ENCODE data around the gene CWC25. TPM values are rescaled to one million over a fixed set of nuclear protein-coding genes. Genes with fewer than 3 reads are reported as not detected.
"Not testable (repeated sequence)": the region's sequence is repeated elsewhere in the genome, so short reads cannot be mapped to it uniquely, and the experiment has no call there.

Gene CWC25
- total RNA-seq, 4 donors from 2014 or later: 19.0 to 26.8 (median 22.1) TPM

GRCh38 chr17:38857271-38857670 lies 32.1 kb upstream of the CWC25 start:
- peaks cover 8 to 10% of the 10 kb centered on the region in 2 donors for H3K4me1 ChIP-seq
- H3K36me3 ChIP-seq: no peaks in the 10 kb centered on the region
- no peak overlapping the region for H3K4me3 ChIP-seq (replicated peaks in 1 of 3)
- no peak overlapping the region for H3K27ac ChIP-seq
- H3K9me3 ChIP-seq: no peaks in the 10 kb centered on the region
- intact Hi-C loops (cut with DNase I): no loop called here
- TF ChIP-seq POLR2A (IDR thresholded peaks at IDR 0.05): no peak
- no peaks in the 10 kb centered on the region for H3K27me3 ChIP-seq
- no peak for DNase-seq
- WGBS, 2 donors: 76 to 81% methylated on average over 5 of the region's 5 CpGs

GRCh38 chr17:38855101-38855714 lies 30.1 kb upstream of the CWC25 start:
- Histone ChIP-seq H3K36me3 (peaks cover 0 to 17% of the 10 kb centered on the region in 2 donors), H3K4me1 (peaks cover 22 to 24% of the 10 kb centered on the region in 2 donors)
- intact Hi-C loops (cut with DNase I); DNase-seq; H3K4me3 ChIP-seq (replicated peaks in 1 of 3); H3K27me3 ChIP-seq; H3K27ac ChIP-seq; H3K9me3 ChIP-seq: not testable (repeated sequence)
- 91% methylated on average over 28 of the region's 28 CpGs for WGBS, 2 donors

GRCh38 chr17:38853292-38854219 lies 28.4 kb upstream of the CWC25 start, which contains the start of gene RPL23:
Gene RPL23, minus strand, starts transcription at chr17:38853721. Its CDS starts 11 bp downstream, at chr17:38853710.
- 1% methylated on average over 42 to 48 of the region's 48 CpGs for WGBS, 2 donors
- DNase-seq: peak; percentile 97
- no peaks in the 10 kb centered on the region for H3K9me3 ChIP-seq
- TF ChIP-seq CTCF (IDR thresholded peaks at IDR 0.05) (no peak), POLR2A (IDR thresholded peaks at IDR 0.05) (peak in 1 of 2 donors; percentile 86)
- H3K27me3 ChIP-seq: no peaks in the 10 kb centered on the region
- peaks cover 22 to 24% of the 10 kb centered on the region in 2 donors for H3K4me1 ChIP-seq
- peaks cover 10 to 33% of the 10 kb centered on the region in 2 donors for H3K36me3 ChIP-seq
- peak within 1 kb of the TSS; percentile 12 to 51 (median 35) for H3K4me3 ChIP-seq (replicated peaks in 1 of 3)
- peak within 1 kb of the TSS; percentile 84 to 91 (median 85) for H3K27ac ChIP-seq
- intact Hi-C loops (cut with DNase I): loop anchor here (2.0 kb wide), 1 partner anchor 27 kb away; no protein-coding TSS in a partner anchor

GRCh38 chr17:38852771-38853291 lies 27.7 kb upstream of the CWC25 start:
- no peak for TF ChIP-seq CTCF (IDR thresholded peaks at IDR 0.05)
- no peak for TF ChIP-seq POLR2A (IDR thresholded peaks at IDR 0.05)
- no peak for DNase-seq
- no peaks in the 10 kb centered on the region for H3K27me3 ChIP-seq
- peaks cover 10 to 34% of the 10 kb centered on the region in 2 donors for H3K36me3 ChIP-seq
- H3K4me3 ChIP-seq (replicated peaks in 1 of 3): peak overlapping the region; percentile 12 to 51 (median 35)
- peaks cover 22 to 24% of the 10 kb centered on the region in 2 donors for H3K4me1 ChIP-seq
- H3K9me3 ChIP-seq: no peaks in the 10 kb centered on the region
- peak overlapping the region; percentile 84 to 91 (median 85) for H3K27ac ChIP-seq
- WGBS, 2 donors: 2 to 3% methylated on average over 19 of the region's 19 CpGs
- intact Hi-C loops (cut with DNase I): loop anchor here (2.0 kb wide), 1 partner anchor 26 kb away; no protein-coding TSS in a partner anchor

GRCh38 chr17:38851434-38851833 lies 26.3 kb upstream of the CWC25 start:
- H3K9me3 ChIP-seq: no peaks in the 10 kb centered on the region
- TF ChIP-seq POLR2A (IDR thresholded peaks at IDR 0.05): no peak
- TF ChIP-seq CTCF (IDR thresholded peaks at IDR 0.05): no peak
- DNase-seq: no peak
- no peak overlapping the region for H3K4me3 ChIP-seq (replicated peaks in 1 of 3)
- H3K27ac ChIP-seq: peak overlapping the region in 2 of 3 donors; percentile 6 to 22
- 49 to 52% methylated on average over 2 of the region's 2 CpGs for WGBS, 2 donors
- peaks cover 10 to 46% of the 10 kb centered on the region in 2 donors for H3K36me3 ChIP-seq
- H3K27me3 ChIP-seq: no peaks in the 10 kb centered on the region
- peaks cover 22 to 24% of the 10 kb centered on the region in 2 donors for H3K4me1 ChIP-seq
- intact Hi-C loops (cut with DNase I): no loop called here

Data from thyroid gland (tissue), 4 donors.